Endothelial cell of umbilical vein (primary cell): Measurements from ENCODE around the gene PRPSAP1. TPM values are rescaled to one million over a fixed set of nuclear protein-coding genes. Genes with fewer than 3 reads are reported as not detected.

Experiments used
- BruUV-seq: library from RNA; stranded (reverse); fragments of 400-500 nt; replicated peaks from 2 replicates; lab custom pipeline; 2021; lab: Mats Ljungman, UMichigan
- CTCF ChIA-PET: fragments of 300-600, 350-600 bp; sonication (Branson Sonifier 250); formaldehyde crosslinking; loops from one replicate; lab custom pipeline; 2021; ENCODE audit warnings: antibody characterized with exemption, inconsistent platforms; lab: Charles Lee
- POLR2A ChIA-PET: fragments of 300-600, 350-600 bp; sonication (Branson Sonifier 250); formaldehyde crosslinking; loops from one replicate; lab custom pipeline; 2021; ENCODE audit warnings: antibody characterized with exemption, inconsistent platforms; lab: Charles Lee
- DNase-seq: peaks from one replicate; pipeline ENCODE4 v3.0.0-alpha.2; 2011; ENCODE audit warnings: low read depth, low spot score
- FAIRE-seq: peaks from 2 replicates; lab custom pipeline; 2011; peaks lifted over from hg19 to GRCh38; lab: Jason Lieb, UNC
- H2AFZ ChIP-seq: 2 replicates; pipeline ENCODE4 v1.6.0; 2012; ENCODE audit warnings: low read depth, low read length, control low read depth, inconsistent platforms
- H3K27ac ChIP-seq: 2 replicates; pipeline ENCODE4 v1.5.1; 2011; ENCODE audit warnings: low read depth, mild to moderate bottlenecking, control low read depth, low read length, moderate library complexity; ENCODE audit not compliant: insufficient read depth
- H3K27me3 ChIP-seq, 2 experiments: 2 replicates each; pipeline versions ENCODE4 v1.6.0 to v1.6.1; 2011; ENCODE audit warnings: low read length in 2 of 2, mixed read lengths in 1 of 2; ENCODE audit not compliant: control insufficient read depth in 2 of 2, insufficient read depth in 2 of 2
- H3K36me3 ChIP-seq, 2 experiments: 2 replicates in 1 of 2; 3 replicates in 1 of 2; pipeline ENCODE4 v1.5.1; 2011; ENCODE audit warnings: low read length in 2 of 2, mild to moderate bottlenecking in 1 of 2, moderate library complexity in 1 of 2; ENCODE audit not compliant: control insufficient read depth in 2 of 2, insufficient read depth in 2 of 2; ENCODE audit errors: extremely low read depth in 1 of 2
- H3K4me1 ChIP-seq: 3 replicates; pipeline ENCODE4 v1.5.1; 2011; ENCODE audit warnings: mild to moderate bottlenecking, low read length; ENCODE audit not compliant: control insufficient read depth, insufficient read depth; ENCODE audit errors: extremely low read depth
- H3K4me2 ChIP-seq: 2 replicates; pipeline ENCODE4 v1.6.1; 2011; ENCODE audit warnings: low read length, control low read depth, mixed read lengths; ENCODE audit not compliant: insufficient read depth
- H3K4me3 ChIP-seq, 3 experiments: fragments of 200-600 bp in 1 of 3; sonication (generic), shearing (Covaris generic) in 1 of 3; replicated peaks in 1 of 3; 2 replicates each; pipeline ENCODE4 v1.5.1; 2011 to 2016; ENCODE audit warnings: control low read depth in 3 of 3, low read length in 3 of 3, mild to moderate bottlenecking in 2 of 3, inconsistent platforms in 1 of 3, low read depth in 1 of 3, moderate library complexity in 1 of 3; ENCODE audit not compliant: insufficient read depth in 1 of 3
- H3K79me2 ChIP-seq: 2 replicates; pipeline ENCODE4 v1.6.0; 2012; ENCODE audit warnings: low read length, inconsistent platforms; ENCODE audit not compliant: control insufficient read depth, insufficient read depth
- H3K9ac ChIP-seq: replicated peaks from 2 replicates; pipeline ENCODE3; 2011; ENCODE audit warnings: low read length, control low read depth; ENCODE audit not compliant: insufficient read depth; ENCODE audit errors: extremely low read depth
- H3K9me1 ChIP-seq: replicated peaks from 3 replicates; pipeline ENCODE4 v1.6.0; 2011; ENCODE audit warnings: mild to moderate bottlenecking, low read length; ENCODE audit not compliant: control insufficient read depth, insufficient read depth; ENCODE audit errors: extremely low read depth
- H3K9me3 ChIP-seq: replicated peaks from 2 replicates; pipeline ENCODE4 v1.5.1; 2012; ENCODE audit warnings: low read length, inconsistent platforms; ENCODE audit not compliant: control insufficient read depth, insufficient read depth
- H4K20me1 ChIP-seq: replicated peaks from 2 replicates; pipeline ENCODE3; 2011; ENCODE audit warnings: mild to moderate bottlenecking, low read length; ENCODE audit not compliant: control insufficient read depth, insufficient read depth; ENCODE audit errors: extremely low read depth
- CTCF ChIP-seq, 2 donors: IDR thresholded peaks; 1 replicate in 1 of 2; 2 replicates in 1 of 2; pipeline ENCODE4 v1.5.1; 2011; ENCODE audit warnings: low read length in 2 of 2, mild to moderate bottlenecking in 2 of 2, moderate library complexity in 2 of 2, control low read depth in 1 of 2, inconsistent platforms in 1 of 2, low read depth in 1 of 2; ENCODE audit not compliant: insufficient read depth in 1 of 2; ENCODE audit errors: extremely low read depth in 1 of 2
- EZH2 ChIP-seq: IDR thresholded peaks from 2 replicates; pipeline ENCODE4 v1.6.1; 2012; ENCODE audit warnings: borderline replicate concordance, low read depth, mild to moderate bottlenecking, moderate library complexity, low read length, inconsistent platforms; ENCODE audit not compliant: severe bottlenecking
- FOS ChIP-seq: IDR thresholded peaks from 2 replicates; pipeline ENCODE4 v1.6.1; 2011; ENCODE audit warnings: mild to moderate bottlenecking, low read length, moderate library complexity, borderline replicate concordance; ENCODE audit not compliant: insufficient read depth
- GATA2 ChIP-seq: IDR thresholded peaks from 2 replicates; pipeline ENCODE4 v1.7.0; 2011; ENCODE audit warnings: low read depth, mild to moderate bottlenecking, moderate library complexity, mixed read lengths, low read length; ENCODE audit not compliant: insufficient read length, insufficient read depth
- JUN ChIP-seq: IDR thresholded peaks from 2 replicates; pipeline ENCODE4 v1.6.1; 2011; ENCODE audit warnings: borderline replicate concordance, low read depth; ENCODE audit not compliant: insufficient read length, insufficient read depth
- MAX ChIP-seq: IDR thresholded peaks from 2 replicates; pipeline ENCODE4 v1.6.1; 2011; ENCODE audit not compliant: insufficient read depth, insufficient read length
- MYC ChIP-seq: IDR thresholded peaks from one replicate; pipeline ENCODE4 v1.6.1; 2011; ENCODE audit warnings: mild to moderate bottlenecking, low read depth, low read length
- POLR2A ChIP-seq: IDR thresholded peaks from 2 replicates; pipeline ENCODE4 v1.6.1; 2012; ENCODE audit warnings: low read depth, mild to moderate bottlenecking, control low read depth, low read length
- POLR2AphosphoS5 ChIP-seq: IDR thresholded peaks from 2 replicates; pipeline ENCODE4 v1.6.1; 2012; ENCODE audit warnings: low read depth, mild to moderate bottlenecking, control low read depth, low read length, moderate library complexity; ENCODE audit not compliant: insufficient read depth
- dilution Hi-C: fragments of 300-500 bp; cut with MboI; formaldehyde crosslinking; loops from one replicate; pipeline ENCODE4 v1.15.0; 2019; ENCODE audit warnings: low sequenced_read_pairs; ENCODE audit not compliant: extremely low pct_ligation_motif_present
- intact Hi-C: fragments of 100-400 bp; cut with micrococcal nuclease; formaldehyde crosslinking; loops from one replicate; pipeline ENCODE4 v1.10.0; 2022
- polyA plus RNA-seq, 4 experiments: library from polyadenylated mRNA; depleted of rRNA in 3 of 4; stranded (reverse) in 3 of 4; unstranded in 1 of 4; fragments of >200 nt; gene quantifications; 2 replicates each; pipeline versions ENCODE4 v1.2.1 to v1.2.3, GENCODE V29; 2011 to 2012; ENCODE audit warnings: missing spikeins in 1 of 4
- total RNA-seq: library from RNA; stranded (reverse); gene quantifications from 2 replicates; pipeline ENCODE4 v1.2.3, GENCODE V29; 2021

Gene PRPSAP1
- total and polyA plus RNA-seq, 2 donors (not counting 3 experiments of a cell fraction or from before 2014, with no cell fraction given), result 90.2 to 123 TPM

- intact Hi-C loops, result loop anchor here (2.0 to 5.0 kb wide), 2 partner anchors 24 to 142 kb away; partner anchors contain the start of gene RNF157
- no peak for TF ChIP-seq FOS
- no peak for TF ChIP-seq GATA2
- TF ChIP-seq MAX, result no peak
- TF ChIP-seq MYC, result no peak
- no peak for TF ChIP-seq POLR2AphosphoS5
- TF ChIP-seq POLR2A, result no peak
- TF ChIP-seq EZH2, result no peak
- TF ChIP-seq JUN, result no peak
- no peak for TF ChIP-seq CTCF (IDR thresholded peaks at IDR 0.05; ENCODE audit: extremely low read depth in 1 of 2, insufficient read depth in 1 of 2, low read depth in 1 of 2, low read length in 2 of 2)
- Histone ChIP-seq H3K4me3 (peak overlapping the region in 1 of 3 experiments; percentile 36), H3K36me3 (no peaks in the 10 kb centered on the region), H3K27me3 (no peaks in the 10 kb centered on the region), H3K79me2 (peaks cover 37% of the 10 kb centered on the region), H3K4me2 (peak overlapping the region; percentile 91), H2AFZ (peak overlapping the region; percentile 16), H3K27ac (peak overlapping the region; percentile 97), H3K4me1 (peaks cover 54% of the 10 kb centered on the region), H4K20me1 (no peaks in the 10 kb centered on the region), H3K9me3 (no peaks in the 10 kb centered on the region), H3K9ac (peak overlapping the region; percentile 80), H3K9me1 (no peaks in the 10 kb centered on the region)
- DNase-seq, result no peak
- ChIA-PET CTCF (interaction anchor here (0.9 to 1.4 kb wide), 3 partner anchors 15 to 82 kb away, joined by 3 to 5 read pairs (median 4); no protein-coding TSS in a partner anchor), POLR2A (interaction anchor here (0.9 to 1.0 kb wide), 2 partner anchors 10 to 15 kb away, joined by 3 to 4 read pairs; no protein-coding TSS in a partner anchor)
- TSS peak; percentile 4 for BruUV-seq
- dilution Hi-C loops, result no loop called here
- no peak for FAIRE-seq
Measured at GRCh38 chr17:76264425-76264754, 89.3 kb downstream of the PRPSAP1 start.
